GM19395 (cell line): ENCODE measurements around the gene SZT2.
"Not testable (repeated sequence)": the region's sequence is repeated elsewhere in the genome, so short reads cannot be mapped to it uniquely, and the experiment has no call there.

ENCODE experiments used
- ATAC-seq: cut with Tn5 transposase; IDR thresholded peaks from one replicate; pipeline ENCODE4 v1.9.1; 2021; ENCODE audit warnings: mild to moderate bottlenecking, moderate library complexity; ENCODE audit not compliant: unreplicated experiment

Gene SZT2

GRCh38 chr1:43386676-43387075 is 3.0 kb upstream of the SZT2 start:
- ATAC-seq = no peak

- no peak for ATAC-seq
Measured at GRCh38 chr1:43387976-43388599, 1.6 kb upstream of the SZT2 start.

GRCh38 chr1:43388613-43389012 is 1.1 kb upstream of the SZT2 start:
- ATAC-seq = no peak

GRCh38 chr1:43392702-43393101 is 3.0 kb downstream of the SZT2 start:
- ATAC-seq = no peak

- no peak for ATAC-seq
Measured at GRCh38 chr1:43395523-43395922, 5.8 kb downstream of the SZT2 start.

GRCh38 chr1:43396059-43396458 is 6.4 kb downstream of the SZT2 start:
- no peak for ATAC-seq

- ATAC-seq = no peak
Measured at GRCh38 chr1:43398227-43398626, 8.5 kb downstream of the SZT2 start.

GRCh38 chr1:43400441-43400840 is 10.7 kb downstream of the SZT2 start:
- ATAC-seq = not testable (repeated sequence)

- ATAC-seq = no peak
Measured at GRCh38 chr1:43402089-43402865, 12.6 kb downstream of the SZT2 start.

- no peak for ATAC-seq
Measured at GRCh38 chr1:43404353-43404752, 14.7 kb downstream of the SZT2 start.

- ATAC-seq = no peak
Measured at GRCh38 chr1:43405219-43405875, 15.6 kb downstream of the SZT2 start.

GRCh38 chr1:43405876-43406234 is 16.2 kb downstream of the SZT2 start:
- no peak for ATAC-seq

GRCh38 chr1:43410571-43410970 is 20.9 kb downstream of the SZT2 start:
- no peak for ATAC-seq

- ATAC-seq = not testable (repeated sequence)
Measured at GRCh38 chr1:43413426-43413825, 23.7 kb downstream of the SZT2 start.

- ATAC-seq = no peak
Measured at GRCh38 chr1:43414634-43415223, 25.0 kb downstream of the SZT2 start.

GRCh38 chr1:43415901-43416300 is 26.2 kb downstream of the SZT2 start:
- no peak for ATAC-seq

GRCh38 chr1:43418858-43419257 is 29.2 kb downstream of the SZT2 start:
- no peak for ATAC-seq

GRCh38 chr1:43419627-43420425 is 30.1 kb downstream of the SZT2 start:
- ATAC-seq = no peak

- ATAC-seq = no peak
Measured at GRCh38 chr1:43420874-43421273, 31.2 kb downstream of the SZT2 start.

- no peak for ATAC-seq
Measured at GRCh38 chr1:43421396-43421795, 31.7 kb downstream of the SZT2 start.
